B cell (primary cell): ENCODE data around the gene ITPR2.

Experiments
- CTCF ChIP-seq: fragments of 200-600 bp; IDR thresholded peaks from one replicate; pipeline ENCODE4 v1.8.0; 2022; ENCODE audit warnings: antibody characterized with exemption, mild to moderate bottlenecking
- EZH2 ChIP-seq: IDR thresholded peaks from 2 replicates; pipeline ENCODE4 v1.6.1; 2012; ENCODE audit warnings: borderline replicate concordance, low read depth, mild to moderate bottlenecking, moderate library complexity, low read length; ENCODE audit not compliant: insufficient read depth, poor library complexity, severe bottlenecking

DNA sequence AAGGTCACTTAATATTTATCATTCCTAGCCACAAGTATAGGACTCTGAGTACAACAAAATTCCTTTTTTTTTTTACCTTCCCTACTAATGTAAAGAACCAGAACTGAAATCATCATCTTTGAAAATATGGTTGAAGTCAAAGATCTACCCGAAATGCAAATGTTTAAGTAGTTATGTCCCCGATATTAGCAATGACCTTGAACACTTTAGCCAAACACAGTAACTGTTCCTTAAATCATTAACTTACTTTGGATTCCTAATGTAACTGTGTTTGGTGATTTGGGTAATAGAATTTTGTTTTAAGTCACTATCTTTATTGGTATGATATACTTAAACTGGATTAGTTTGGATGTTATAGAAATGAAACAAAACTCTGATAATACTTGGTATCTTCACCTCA lies 14.4 kb downstream of the ITPR2 start:
- no peak for TF ChIP-seq CTCF
- TF ChIP-seq EZH2: no peak
